Globus pallidus (tissue), 1 donor: Measurements from ENCODE around the gene CAGE1.
"Not testable (repeated sequence)": the region's sequence is repeated elsewhere in the genome, so short reads cannot be mapped to it uniquely, and the experiment has no call there.

Source experiments
- DNase-seq: peaks from one replicate; pipeline ENCODE4 v3.0.0-alpha.2; 2015; ENCODE audit warnings: low spot score

CAGE1 gene

GRCh38 chr6:7338031-7338430 lies 51.5 kb downstream of the CAGE1 start:
- DNase-seq = no peak

DNA sequence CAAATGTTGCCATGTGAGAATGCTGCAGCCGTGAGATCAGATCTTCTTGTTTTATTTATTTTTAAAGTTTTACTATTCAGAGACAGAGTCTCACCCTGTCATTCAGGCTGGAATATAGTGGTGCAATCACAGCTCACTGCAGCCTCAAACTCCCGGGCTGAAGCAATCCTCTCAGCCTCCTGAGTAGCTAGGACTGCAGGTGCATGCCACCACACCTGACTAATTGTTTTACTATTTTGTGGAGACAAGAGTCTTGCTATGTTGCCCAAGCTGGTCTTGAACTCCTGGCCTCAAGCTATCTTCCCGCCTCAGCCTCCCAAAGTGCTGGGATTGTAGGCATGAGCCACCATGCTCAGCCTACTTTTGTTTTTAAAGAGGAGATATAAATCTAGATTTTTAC lies 54.0 kb downstream of the CAGE1 start:
- no peak for DNase-seq

DNA sequence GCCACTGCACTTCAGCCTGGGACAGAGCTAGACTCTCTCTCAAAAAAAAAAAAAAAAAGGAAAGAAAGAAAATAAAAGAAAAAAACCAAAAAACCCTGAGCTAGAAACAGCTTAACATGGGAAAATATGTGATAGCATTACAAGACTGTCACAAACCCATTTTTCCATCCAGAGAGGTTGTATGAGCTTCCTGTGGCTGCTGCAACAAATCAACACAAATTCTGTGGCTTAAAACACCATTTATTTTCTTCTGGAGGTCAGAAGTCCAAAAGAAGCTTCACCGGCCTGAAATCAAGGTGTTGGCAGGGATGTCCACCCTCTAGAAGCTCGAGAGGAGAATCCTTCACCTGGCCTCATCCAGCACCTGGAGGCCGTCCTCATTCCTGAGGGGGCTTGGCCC lies 54.9 kb downstream of the CAGE1 start:
- DNase-seq = no peak

GRCh38 chr6:7332090-7332745 lies 57.3 kb downstream of the CAGE1 start:
- DNase-seq = peak; percentile 3

DNA sequence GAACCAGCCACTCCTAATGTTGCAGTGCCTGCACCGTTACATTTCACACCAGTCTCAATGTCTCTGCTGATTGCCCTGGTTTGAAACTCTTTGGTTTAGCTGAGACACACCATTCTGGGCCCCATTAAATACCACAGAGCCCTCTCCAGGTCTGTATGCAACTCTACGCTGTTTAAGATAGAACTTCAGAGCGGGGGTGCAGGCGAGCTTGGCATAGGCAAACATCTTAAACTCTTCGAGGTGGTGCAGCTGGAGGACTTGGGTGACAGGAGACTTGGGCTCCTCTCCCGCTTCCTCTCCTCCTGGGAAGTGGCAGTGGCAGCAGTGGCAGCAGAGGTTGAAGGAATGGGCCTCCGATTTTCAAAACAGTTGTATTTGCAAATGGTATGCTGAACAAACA lies 58.1 kb downstream of the CAGE1 start:
- DNase-seq = no peak

DNA sequence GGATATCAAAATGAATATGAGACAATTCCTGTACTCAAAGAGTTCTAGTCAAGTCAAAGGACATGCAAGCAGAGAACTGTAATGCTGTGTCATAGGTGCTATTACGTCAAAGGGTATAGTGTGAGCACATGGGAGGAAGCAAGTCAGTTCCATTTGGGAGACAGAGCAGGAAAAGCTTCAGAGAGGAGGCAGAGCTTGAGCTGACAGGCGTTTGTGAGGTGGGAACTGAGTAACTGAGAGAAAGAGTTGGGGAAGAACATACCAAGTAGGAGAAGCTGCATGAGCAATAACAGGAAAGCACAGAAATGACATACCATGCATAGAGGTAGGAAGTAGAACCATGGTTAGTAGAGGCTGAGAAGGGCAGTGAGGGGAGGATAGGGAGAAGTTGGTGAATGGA lies 61.3 kb downstream of the CAGE1 start:
- no peak for DNase-seq

- DNase-seq = no peak
Measured at GRCh38 chr6:7325750-7326149, 63.8 kb downstream of the CAGE1 start.

DNA sequence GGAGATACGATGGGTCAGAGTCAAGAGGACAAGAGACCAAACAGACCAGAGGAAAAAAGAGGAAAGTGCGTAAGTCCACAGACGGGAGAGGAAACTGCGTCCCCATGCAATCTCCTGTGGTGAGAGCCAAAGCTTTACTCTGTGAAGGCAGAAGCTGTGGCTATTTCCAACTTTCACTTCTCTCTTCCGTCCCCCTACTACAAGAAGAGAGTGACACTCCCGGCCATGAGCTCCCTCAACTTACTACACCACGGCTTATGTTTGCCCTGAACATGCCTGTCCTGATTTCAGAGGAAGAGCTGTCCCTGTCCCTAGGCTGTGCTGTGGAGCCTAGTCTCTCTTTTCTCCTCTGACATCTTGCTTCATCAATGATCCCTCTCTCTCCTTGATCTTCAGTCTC lies 65.0 kb downstream of the CAGE1 start:
- peak; percentile 69 for DNase-seq

DNA sequence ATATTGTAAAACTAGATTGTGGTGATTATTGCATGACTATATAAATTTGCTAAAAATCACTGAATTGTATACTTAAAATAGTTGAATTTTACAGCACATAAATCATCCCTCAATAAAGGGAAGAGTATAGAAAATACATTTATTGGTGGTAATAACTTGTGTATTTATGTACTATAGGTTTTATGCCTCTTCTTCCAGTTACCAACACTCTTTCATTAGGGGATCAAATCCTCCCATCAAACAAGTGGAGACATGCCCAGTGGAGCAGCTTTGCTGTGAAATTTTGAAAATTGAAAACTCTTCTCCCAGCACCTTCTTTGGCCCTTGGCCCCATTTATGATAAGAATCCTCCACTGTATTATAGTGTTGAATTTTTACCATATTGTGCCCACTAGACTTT lies 66.5 kb downstream of the CAGE1 start:
- DNase-seq = no peak

DNA sequence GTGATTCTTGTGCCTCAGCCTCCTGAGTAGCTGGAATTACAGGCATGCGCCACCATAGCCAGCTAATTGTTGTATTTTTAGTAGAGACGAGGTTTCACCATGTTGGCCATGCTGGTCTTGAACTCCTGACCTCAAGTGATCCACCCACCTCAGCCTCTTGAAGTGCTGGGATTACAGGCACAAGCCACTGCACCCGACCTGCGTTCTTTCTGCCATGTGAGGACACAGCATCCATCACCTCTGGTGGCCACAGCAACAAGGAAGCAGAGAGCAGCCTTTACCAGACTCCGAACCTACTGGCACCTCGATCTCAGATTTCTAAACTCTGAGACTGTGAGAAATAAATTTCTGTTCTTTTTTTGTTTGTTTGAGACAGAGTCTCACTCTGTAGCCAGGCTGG lies 67.7 kb downstream of the CAGE1 start:
- DNase-seq = not testable (repeated sequence)

GRCh38 chr6:7319406-7319805 lies 70.1 kb downstream of the CAGE1 start:
- not testable (repeated sequence) for DNase-seq

- no peak for DNase-seq
Measured at GRCh38 chr6:7317538-7317937, 72.0 kb downstream of the CAGE1 start.

DNA sequence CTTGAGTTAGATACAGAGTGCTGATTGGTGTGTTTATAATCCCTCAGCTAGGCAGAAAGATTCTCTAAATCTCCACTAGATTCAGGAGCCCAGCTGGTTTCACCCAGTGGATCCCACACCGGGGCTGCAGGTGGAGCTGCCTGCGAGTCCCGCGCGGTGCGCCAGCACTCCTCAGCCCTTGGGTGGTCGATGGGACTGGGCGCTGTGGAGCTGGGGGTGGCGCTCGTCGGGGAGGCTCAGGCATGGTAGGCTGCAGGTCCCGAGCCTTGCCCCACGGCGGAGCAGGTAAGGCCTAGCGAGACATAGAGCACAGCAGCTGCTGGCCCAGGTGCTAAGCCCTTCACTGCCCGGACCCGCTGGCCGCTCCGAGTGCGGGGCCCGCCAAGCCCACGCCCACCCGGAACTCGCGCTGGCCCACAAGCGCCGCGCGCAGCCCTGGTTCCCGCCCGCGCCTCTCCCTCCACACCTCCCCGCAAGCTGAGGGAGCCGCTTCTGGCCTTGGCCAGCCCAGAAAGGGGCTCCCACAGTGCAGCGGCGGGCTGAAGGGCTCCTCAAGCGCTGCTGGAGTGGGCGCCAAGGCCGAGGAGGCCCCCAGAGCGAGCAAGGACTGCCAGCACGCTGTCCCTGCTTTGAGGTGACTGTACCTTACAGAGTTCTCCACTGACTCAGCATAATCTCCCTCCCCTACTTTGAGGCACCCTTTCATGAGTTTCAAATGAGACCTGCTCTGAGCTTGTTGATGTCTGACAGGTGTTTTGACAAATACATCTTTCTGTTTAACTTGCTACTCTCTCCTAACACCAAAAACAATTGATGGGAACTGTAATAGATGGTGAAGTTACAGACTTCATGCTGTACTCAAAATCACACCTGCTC lies 72.6 kb downstream of the CAGE1 start:
- DNase-seq = no peak

GRCh38 chr6:7315948-7316365 lies 73.6 kb downstream of the CAGE1 start:
- no peak for DNase-seq

- DNase-seq = not testable (repeated sequence)
Measured at GRCh38 chr6:7315087-7315947, 74.2 kb downstream of the CAGE1 start.

- DNase-seq = no peak
Measured at GRCh38 chr6:7314414-7314813, 75.1 kb downstream of the CAGE1 start.

- DNase-seq = no peak
Measured at GRCh38 chr6:7313505-7314165, 75.9 kb downstream of the CAGE1 start.

DNA sequence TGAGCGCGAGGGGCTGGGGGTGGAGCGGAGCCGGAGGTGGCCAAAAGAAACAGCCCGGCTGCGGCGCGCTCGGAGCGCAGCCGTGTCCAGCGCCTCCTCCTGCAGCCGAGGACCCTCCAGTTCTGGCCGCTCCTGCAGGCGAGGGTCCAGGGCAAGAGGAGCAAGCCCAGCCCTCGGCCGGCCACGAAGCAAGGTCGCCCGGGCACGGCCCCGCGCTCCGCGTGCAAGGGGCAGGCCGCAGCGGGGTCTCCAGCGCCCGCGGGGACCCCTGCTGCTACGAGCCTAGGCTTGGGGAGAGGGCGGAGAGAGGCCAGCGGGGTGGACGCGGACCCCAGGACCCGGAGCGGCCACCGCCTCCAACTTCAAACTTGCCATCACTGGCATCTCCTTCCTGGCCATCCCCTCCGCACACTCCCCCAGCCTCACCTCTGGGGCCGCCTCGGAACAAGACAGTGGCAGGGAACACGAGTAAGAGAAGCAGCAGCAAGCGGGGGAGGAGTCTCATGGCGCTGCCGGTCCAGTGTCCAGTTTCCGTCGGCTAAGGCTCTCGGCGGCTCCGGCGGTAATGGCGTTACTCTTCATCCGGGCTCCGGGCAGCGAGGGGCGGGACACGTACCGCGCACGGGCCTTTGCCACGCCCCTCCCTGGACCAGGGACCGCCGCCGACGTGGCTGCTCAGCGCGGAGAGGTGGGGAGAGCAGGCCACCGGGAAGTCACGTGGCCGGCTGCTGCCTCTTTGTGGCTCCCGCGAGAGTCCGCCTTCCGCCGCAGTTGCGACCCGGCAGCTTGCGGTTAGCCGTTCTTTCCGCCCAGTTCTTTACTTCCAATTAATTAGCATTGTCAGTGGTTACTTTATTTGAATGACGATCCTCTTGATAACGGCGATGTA lies 76.7 kb downstream of the CAGE1 start, which contains the start of gene SSR1:
SSR1 (minus strand) TSS at position 584 of the 889 bp plus-strand sequence; CDS start at position 505, 79 bp downstream.
- DNase-seq = peak; percentile 97

GRCh38 chr6:7311917-7312615 lies 77.5 kb downstream of the CAGE1 start:
- DNase-seq = peak; percentile 5

DNA sequence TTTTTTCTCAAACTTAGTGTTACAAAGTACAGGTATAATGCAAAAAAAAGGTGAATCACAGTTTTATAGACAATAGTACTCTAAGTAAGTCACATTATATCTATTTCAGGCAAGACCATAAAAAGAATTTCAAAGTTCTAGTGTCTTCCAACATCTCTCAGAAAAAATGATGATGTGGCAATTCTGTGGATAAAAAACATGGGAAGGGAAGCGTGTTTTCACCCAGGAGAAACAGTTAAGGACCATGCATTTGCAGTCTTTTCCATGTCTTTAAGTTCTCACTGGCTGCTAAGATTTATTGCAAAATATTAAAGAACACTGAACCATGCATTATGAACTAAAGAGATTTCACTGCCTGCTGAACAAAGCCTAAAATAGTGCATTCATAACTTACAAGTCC lies 78.4 kb downstream of the CAGE1 start:
- DNase-seq = no peak
